ENCODE measurements around the gene PRKCB. TPM values are rescaled to one million over a fixed set of nuclear protein-coding genes. Genes with fewer than 3 reads are reported as not detected.
A peak's percentile ranks its signal among the peaks of the same experiment; 100 is the strongest.

The PRKCB gene
- total RNA-seq, 2 experiments from 2014 or later = 21.0 to 51.6 TPM

DNA sequence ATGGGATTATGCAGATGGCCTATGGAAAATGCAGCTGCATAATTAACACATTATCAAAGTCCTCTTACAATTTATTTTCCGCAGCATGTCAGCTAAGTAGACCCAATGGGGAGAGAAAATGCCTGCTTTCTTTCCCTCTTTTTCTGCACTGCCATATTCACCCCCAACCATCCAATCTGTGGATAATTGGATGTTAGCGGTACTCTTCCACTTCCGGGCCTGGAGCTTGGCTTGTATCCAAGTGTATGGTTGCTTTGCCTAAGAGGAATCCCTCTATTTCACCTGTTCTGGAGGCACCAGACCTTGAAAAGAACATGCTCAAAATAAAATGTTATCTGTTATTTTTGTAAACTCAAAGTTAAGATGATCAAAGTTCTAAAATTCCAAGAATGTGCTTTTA lies 379.2 kb downstream of the PRKCB start:
- Histone ChIP-seq H3K9me3 (ENCODE audit: low read length) (no peaks in the 10 kb centered on the region), H3K4me1 (ENCODE audit: insufficient read depth, low read length, poor library complexity, severe bottlenecking) (no peaks in the 10 kb centered on the region), H3K4me3 (ENCODE audit: low read depth, low read length, poor library complexity, severe bottlenecking) (no peak overlapping the region), H3K9me2 (ENCODE audit: insufficient read depth, low read length) (no peaks in the 10 kb centered on the region), H4K20me1 (ENCODE audit: insufficient read depth, low read length) (no peaks in the 10 kb centered on the region), H3K36me3 (ENCODE audit: insufficient read depth, low read length) (no peaks in the 10 kb centered on the region), H2AFZ (ENCODE audit: low read length) (no peak overlapping the region), H3K79me2 (ENCODE audit: insufficient read depth, low read depth, low read length) (no peaks in the 10 kb centered on the region), H3K4me2 (ENCODE audit: low read length) (no peak overlapping the region), H3K27ac (ENCODE audit: low read depth, low read length, poor library complexity, severe bottlenecking) (no peak overlapping the region)
- ChIA-PET CTCF (ENCODE audit: unreplicated experiment) (no interaction called here), POLR2A (no interaction called here)
- intact Hi-C loops (cut with micrococcal nuclease; ENCODE audit: unreplicated experiment) = no loop called here
- no peak for TF ChIP-seq CTCF (conservative IDR thresholded peaks at IDR 0.05; ENCODE audit: low read length)
- TF ChIP-seq EZH2phosphoT487 (IDR thresholded peaks at IDR 0.05; ENCODE audit: borderline replicate concordance, low read depth, low read length) = no peak
- no peak for DNase-seq (ENCODE audit: low spot score)
- no TSS peak for BruUV-seq (replicated peaks)

GRCh38 chr16:24216961-24217360 lies 381.2 kb downstream of the PRKCB start:
- H3K79me2 ChIP-seq (ENCODE audit: insufficient read depth, low read depth, low read length) = no peaks in the 10 kb centered on the region
- CTCF ChIA-PET (ENCODE audit: unreplicated experiment) = no interaction called here
- intact Hi-C loops (cut with micrococcal nuclease; ENCODE audit: unreplicated experiment) = no loop called here
- BruUV-seq (replicated peaks) = TSS peak; percentile 31
- no peak overlapping the region for H2AFZ ChIP-seq (ENCODE audit: low read length)
- POLR2A ChIA-PET = no interaction called here
- no peaks in the 10 kb centered on the region for H3K4me1 ChIP-seq (ENCODE audit: insufficient read depth, low read length, poor library complexity, severe bottlenecking)
- H3K4me2 ChIP-seq (ENCODE audit: low read length) = no peak overlapping the region
- TF ChIP-seq CTCF (conservative IDR thresholded peaks at IDR 0.05; ENCODE audit: low read length) (no peak), EZH2phosphoT487 (IDR thresholded peaks at IDR 0.05; ENCODE audit: borderline replicate concordance, low read depth, low read length) (no peak)
- no peaks in the 10 kb centered on the region for H4K20me1 ChIP-seq (ENCODE audit: insufficient read depth, low read length)
- DNase-seq (ENCODE audit: low spot score) = no peak
- no peak overlapping the region for H3K4me3 ChIP-seq (ENCODE audit: low read depth, low read length, poor library complexity, severe bottlenecking)
- no peaks in the 10 kb centered on the region for H3K36me3 ChIP-seq (ENCODE audit: insufficient read depth, low read length)
- H3K27ac ChIP-seq (ENCODE audit: low read depth, low read length, poor library complexity, severe bottlenecking) = no peak overlapping the region
- no peaks in the 10 kb centered on the region for H3K9me3 ChIP-seq (ENCODE audit: low read length)
- H3K9me2 ChIP-seq (ENCODE audit: insufficient read depth, low read length) = no peaks in the 10 kb centered on the region

DNA sequence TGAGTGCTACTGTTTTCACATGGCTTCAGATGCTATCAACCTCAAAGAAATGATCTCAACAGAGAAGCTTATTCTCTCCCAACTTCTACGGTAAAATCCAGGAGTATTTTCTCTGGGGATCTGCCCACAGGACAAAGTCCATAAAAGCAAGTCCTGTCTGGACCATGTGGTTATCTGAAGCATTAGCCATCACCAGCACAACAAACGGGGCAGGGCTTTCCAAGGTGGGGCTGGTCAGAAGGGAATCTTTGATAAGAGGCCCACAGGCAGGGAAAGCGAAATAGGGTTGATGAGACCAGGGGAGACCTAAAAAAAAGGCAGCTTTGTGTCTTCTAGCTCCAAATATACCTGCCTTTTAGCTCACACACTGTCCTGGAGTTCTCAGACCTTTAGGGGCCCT lies 381.7 kb downstream of the PRKCB start:
- no peak overlapping the region for H3K27ac ChIP-seq (ENCODE audit: low read depth, low read length, poor library complexity, severe bottlenecking)
- intact Hi-C loops (cut with micrococcal nuclease; ENCODE audit: unreplicated experiment) = no loop called here
- no peak overlapping the region for H3K4me3 ChIP-seq (ENCODE audit: low read depth, low read length, poor library complexity, severe bottlenecking)
- no peaks in the 10 kb centered on the region for H3K79me2 ChIP-seq (ENCODE audit: insufficient read depth, low read depth, low read length)
- no peak for DNase-seq (ENCODE audit: low spot score)
- H3K9me2 ChIP-seq (ENCODE audit: insufficient read depth, low read length) = no peaks in the 10 kb centered on the region
- no peak overlapping the region for H2AFZ ChIP-seq (ENCODE audit: low read length)
- H3K36me3 ChIP-seq (ENCODE audit: insufficient read depth, low read length) = no peaks in the 10 kb centered on the region
- H3K4me2 ChIP-seq (ENCODE audit: low read length) = no peak overlapping the region
- no peaks in the 10 kb centered on the region for H3K9me3 ChIP-seq (ENCODE audit: low read length)
- TF ChIP-seq CTCF (conservative IDR thresholded peaks at IDR 0.05; ENCODE audit: low read length) (no peak), EZH2phosphoT487 (IDR thresholded peaks at IDR 0.05; ENCODE audit: borderline replicate concordance, low read depth, low read length) (no peak)
- ChIA-PET CTCF (ENCODE audit: unreplicated experiment) (no interaction called here), POLR2A (no interaction called here)
- H4K20me1 ChIP-seq (ENCODE audit: insufficient read depth, low read length) = no peaks in the 10 kb centered on the region
- BruUV-seq (replicated peaks) = no TSS peak
- H3K4me1 ChIP-seq (ENCODE audit: insufficient read depth, low read length, poor library complexity, severe bottlenecking) = no peaks in the 10 kb centered on the region

All from OCI-LY7 (cell line).